ACC112 (cell line): ENCODE results near the gene CTIF.

Experiments
- H2AFZ ChIP-seq: fragments of 200-600 bp; sonication (generic); one replicate; pipeline ENCODE4 v1.6.0; 2017; ENCODE audit warnings: antibody characterized with exemption, low read length; ENCODE audit not compliant: unreplicated experiment
- H3K27ac ChIP-seq: fragments of 200-600 bp; sonication (generic); 2 replicates; pipeline ENCODE4 v1.5.1; 2014; ENCODE audit warnings: low read depth, mild to moderate bottlenecking, antibody characterized with exemption, low read length, moderate library complexity
- H3K27me3 ChIP-seq: fragments of 200-600 bp; sonication (generic); 2 replicates; pipeline ENCODE4 v1.6.1; 2014; ENCODE audit warnings: mild to moderate bottlenecking, antibody characterized with exemption, low read length, moderate library complexity, mixed read lengths; ENCODE audit not compliant: insufficient read depth
- H3K36me3 ChIP-seq: fragments of 200-600 bp; sonication (generic); 2 replicates; pipeline ENCODE4 v1.6.1; 2016; ENCODE audit warnings: mild to moderate bottlenecking, antibody characterized with exemption, low read length, moderate library complexity, mixed read lengths; ENCODE audit not compliant: insufficient read depth
- H3K4me1 ChIP-seq: fragments of 200-600 bp; sonication (generic); one replicate; pipeline ENCODE4 v1.6.1; 2016; ENCODE audit warnings: low read length, mixed read lengths; ENCODE audit not compliant: insufficient read depth, unreplicated experiment, control insufficient read depth
- H3K4me3 ChIP-seq: fragments of 200-600 bp; sonication (generic); 2 replicates; pipeline ENCODE4 v1.5.1; 2014; ENCODE audit warnings: mild to moderate bottlenecking, low read depth, low read length
- H3K79me2 ChIP-seq: fragments of 200-600 bp; sonication (generic); one replicate; pipeline ENCODE4 v1.6.0; 2016; ENCODE audit warnings: low read length; ENCODE audit not compliant: control insufficient read depth, unreplicated experiment, insufficient read depth

The CTIF gene

DNA sequence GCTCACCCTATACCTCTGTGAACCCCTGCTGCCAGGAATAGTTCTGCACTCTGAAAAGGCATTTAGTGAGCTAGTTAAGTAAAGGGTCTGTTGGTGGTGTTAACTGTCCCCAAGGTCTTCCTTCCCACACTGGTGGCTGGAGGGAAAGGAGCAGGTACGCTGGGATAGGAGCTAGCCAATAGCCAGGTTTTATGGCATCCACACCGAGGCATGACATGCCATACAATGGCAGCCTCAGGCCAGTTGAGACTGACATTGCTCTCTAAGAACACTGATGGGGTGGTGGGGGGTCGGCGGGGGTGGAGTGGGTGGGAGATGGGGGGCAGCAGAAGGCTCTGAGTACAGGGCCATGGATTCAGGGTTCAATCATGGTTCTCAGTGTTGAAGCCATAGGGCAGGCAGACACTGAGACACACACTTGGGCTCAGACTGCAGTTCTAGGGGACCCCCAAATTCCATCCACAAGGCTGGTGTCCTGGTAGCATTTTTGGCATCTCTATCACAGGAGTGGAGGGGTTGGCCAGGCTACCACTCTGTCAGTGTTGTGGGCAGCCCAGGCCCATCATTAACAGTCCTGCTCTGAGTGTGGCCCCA lies 136.0 kb downstream of the CTIF start:
- peaks cover 30% of the 10 kb centered on the region for H3K4me1 ChIP-seq

DNA sequence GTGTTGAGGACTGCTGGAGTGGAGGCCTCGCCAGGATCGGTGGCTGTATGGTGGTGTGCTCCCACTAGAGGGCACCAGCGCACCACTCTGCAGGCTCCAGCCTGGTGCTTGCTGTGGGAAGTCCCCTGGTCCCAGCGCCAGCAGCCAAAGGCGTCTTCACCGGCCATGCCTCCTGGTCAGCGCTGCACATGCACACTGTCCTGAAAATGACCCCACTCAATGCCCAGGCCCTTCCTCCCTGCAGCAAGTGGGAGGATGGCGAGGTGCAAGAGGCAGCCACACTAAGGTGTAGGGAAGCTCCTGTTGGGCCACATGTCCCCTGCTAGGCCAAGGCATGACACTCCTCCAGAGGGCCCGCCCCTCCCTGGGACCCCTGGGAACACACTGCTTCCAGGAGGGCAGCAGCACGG lies 136.5 kb downstream of the CTIF start:
- no peak overlapping the region for H3K27ac ChIP-seq
- H3K4me3 ChIP-seq: no peak overlapping the region
- peaks cover 14% of the 10 kb centered on the region for H3K36me3 ChIP-seq
- no peaks in the 10 kb centered on the region for H3K27me3 ChIP-seq
- H3K79me2 ChIP-seq: no peaks in the 10 kb centered on the region
- H2AFZ ChIP-seq: no peak overlapping the region
- peaks cover 30% of the 10 kb centered on the region for H3K4me1 ChIP-seq

More for the DNA sequence above, 136.0 kb downstream of the CTIF start:
- Histone ChIP-seq H3K27me3 (no peaks in the 10 kb centered on the region), H3K79me2 (no peaks in the 10 kb centered on the region), H3K36me3 (peaks cover 19% of the 10 kb centered on the region), H3K4me3 (no peak overlapping the region), H3K27ac (peak overlapping the region; percentile 40; the same call in 1 of the 2 replicates), H2AFZ (no peak overlapping the region)

DNA sequence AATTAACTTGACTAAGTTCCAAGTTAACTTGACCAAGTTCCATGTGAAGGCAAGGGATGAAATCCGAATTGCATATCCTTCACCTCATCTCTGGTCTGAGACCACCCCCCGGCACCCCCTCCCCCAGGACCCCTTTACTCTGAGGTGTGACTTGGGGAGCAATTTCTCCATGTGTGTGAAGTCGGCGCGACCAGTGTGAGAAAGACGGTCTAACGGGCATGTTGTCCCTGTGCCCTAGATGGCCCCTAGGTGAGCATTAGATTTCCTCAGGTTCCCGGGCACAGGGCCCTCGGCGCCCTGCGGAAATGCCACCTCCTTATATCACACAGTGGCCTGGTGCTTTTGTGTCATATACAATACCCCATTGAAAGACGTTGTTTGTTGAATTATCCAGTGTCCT lies 137.1 kb downstream of the CTIF start:
- peaks cover 9% of the 10 kb centered on the region for H3K36me3 ChIP-seq
- no peak overlapping the region for H3K4me3 ChIP-seq
- no peak overlapping the region for H2AFZ ChIP-seq

DNA sequence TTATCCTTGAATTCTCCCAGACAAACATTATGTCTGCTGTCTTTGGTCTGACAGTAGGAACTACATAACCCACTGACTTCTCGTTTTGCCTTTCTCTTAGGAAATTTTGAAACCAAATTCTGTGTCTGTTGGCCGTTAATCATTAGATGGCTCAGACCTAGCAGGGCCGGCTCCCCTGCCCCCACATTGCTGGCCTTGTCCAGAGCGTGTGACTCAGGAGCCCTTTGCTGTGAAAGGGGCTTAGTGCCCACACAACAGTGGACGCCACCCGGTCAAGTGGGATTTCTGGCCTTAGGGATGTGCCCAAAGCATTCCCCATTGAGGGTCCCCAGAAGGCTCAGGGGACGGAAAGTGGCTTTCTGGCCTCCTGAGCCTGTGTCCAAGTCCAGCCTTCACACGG lies 137.5 kb downstream of the CTIF start:
- Histone ChIP-seq H2AFZ (no peak overlapping the region), H3K27ac (no peak overlapping the region), H3K4me1 (peaks cover 30% of the 10 kb centered on the region), H3K4me3 (no peak overlapping the region), H3K79me2 (no peaks in the 10 kb centered on the region), H3K27me3 (no peaks in the 10 kb centered on the region), H3K36me3 (peaks cover 4% of the 10 kb centered on the region)

More for the DNA sequence above, 137.1 kb downstream of the CTIF start:
- Histone ChIP-seq H3K79me2 (no peaks in the 10 kb centered on the region), H3K27me3 (no peaks in the 10 kb centered on the region), H3K4me1 (peaks cover 30% of the 10 kb centered on the region), H3K27ac (no peak overlapping the region)

DNA sequence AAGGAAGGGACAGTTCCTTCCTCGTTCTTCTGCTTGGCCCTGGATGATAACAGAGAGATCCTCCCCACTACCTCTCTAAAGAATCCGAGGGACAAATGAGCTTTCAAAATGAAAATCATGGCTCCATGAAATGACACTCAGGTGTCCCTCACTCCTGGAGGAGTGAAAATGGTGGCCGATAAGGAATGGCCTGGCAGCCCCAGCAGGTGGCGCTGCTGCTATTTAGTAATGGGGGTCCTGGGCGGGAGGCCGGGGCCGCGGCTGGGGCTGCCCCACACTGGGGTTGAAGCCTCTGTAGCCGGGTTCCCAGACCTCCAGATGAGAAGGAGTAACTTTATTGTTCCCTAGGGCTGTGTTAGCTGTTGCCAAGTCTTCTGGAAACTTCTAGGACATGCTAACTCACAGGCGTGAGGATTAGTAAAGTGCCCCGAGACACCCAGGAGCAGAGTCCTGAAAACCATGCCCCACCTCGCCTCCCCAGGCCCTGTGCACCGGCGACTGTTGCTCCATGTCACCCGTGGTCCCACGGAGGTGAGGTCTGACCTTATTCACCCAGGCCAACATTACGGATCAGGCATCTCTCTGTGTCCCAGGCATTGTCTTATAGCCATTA lies 138.0 kb downstream of the CTIF start:
- H3K27ac ChIP-seq: no peak overlapping the region
- no peaks in the 10 kb centered on the region for H3K79me2 ChIP-seq
- no peak overlapping the region for H2AFZ ChIP-seq
- peaks cover 30% of the 10 kb centered on the region for H3K4me1 ChIP-seq
- no peaks in the 10 kb centered on the region for H3K27me3 ChIP-seq
- H3K4me3 ChIP-seq: no peak overlapping the region
- H3K36me3 ChIP-seq: no peaks in the 10 kb centered on the region

DNA sequence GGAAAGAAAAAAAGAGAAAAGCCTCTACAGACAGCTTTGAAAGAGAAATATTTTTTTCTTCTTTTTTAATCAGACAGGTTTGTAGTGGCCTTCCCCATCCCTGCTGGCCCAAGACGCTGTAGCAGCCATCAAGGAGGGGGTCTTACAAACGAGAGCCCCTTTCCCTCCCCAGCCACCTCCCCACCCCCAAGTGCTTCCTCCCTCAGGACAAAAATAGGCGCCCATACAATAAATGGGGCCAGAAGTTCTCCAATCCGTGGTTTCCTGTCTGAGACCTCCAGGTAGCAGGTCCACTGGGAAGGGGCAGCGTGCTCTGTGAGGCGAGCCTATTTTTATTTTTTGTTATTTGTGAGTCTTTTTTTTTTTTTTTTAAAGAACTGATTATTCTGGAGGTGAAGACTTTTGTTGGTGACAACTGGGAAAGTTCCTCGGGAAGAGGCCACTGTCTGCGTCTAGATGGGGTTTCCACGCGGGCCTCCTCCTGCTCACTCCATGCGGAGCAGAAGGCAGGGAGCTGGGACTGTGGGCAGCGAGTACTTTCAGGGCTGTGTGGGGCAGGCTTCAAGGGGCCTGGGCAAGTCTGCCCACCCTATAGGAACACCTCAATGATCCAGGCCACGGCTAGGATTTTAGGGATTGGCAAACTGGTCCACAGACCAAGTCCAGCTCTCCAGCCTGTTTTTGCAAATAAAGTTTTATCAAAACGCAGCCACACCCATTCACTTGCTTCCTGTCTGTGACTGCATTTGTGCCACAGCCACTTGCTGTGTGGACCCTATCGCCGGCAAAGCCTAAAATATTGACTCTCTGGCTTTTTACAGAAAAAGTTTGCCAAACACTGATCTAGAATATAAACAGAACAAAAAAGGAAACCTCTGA lies 139.6 kb downstream of the CTIF start:
- H3K4me3 ChIP-seq: no peak overlapping the region
- no peak overlapping the region for H3K27ac ChIP-seq
- no peak overlapping the region for H2AFZ ChIP-seq
- H3K36me3 ChIP-seq: no peaks in the 10 kb centered on the region
- no peaks in the 10 kb centered on the region for H3K79me2 ChIP-seq
- H3K4me1 ChIP-seq: peaks cover 29% of the 10 kb centered on the region
- H3K27me3 ChIP-seq: no peaks in the 10 kb centered on the region

DNA sequence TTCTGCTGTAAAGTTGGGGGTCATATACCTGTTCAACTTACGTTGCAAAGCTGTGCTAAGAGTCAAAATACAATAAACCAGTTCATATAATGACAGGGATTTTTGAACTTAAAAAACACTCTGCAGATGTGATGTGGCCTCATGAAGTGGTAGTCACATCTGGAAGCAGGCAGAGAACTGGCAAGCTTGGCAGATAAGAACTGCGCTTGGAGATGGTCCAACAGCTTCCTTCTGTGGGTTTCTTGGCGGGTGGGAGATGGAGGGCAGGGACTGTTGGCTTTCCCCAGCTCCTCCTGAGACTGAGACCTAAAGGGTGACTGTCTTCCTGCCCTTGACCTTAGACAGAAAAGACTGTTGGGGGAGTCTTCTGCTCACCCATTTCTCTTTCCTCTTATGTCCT lies 140.4 kb downstream of the CTIF start:
- Histone ChIP-seq H3K79me2 (no peaks in the 10 kb centered on the region), H2AFZ (no peak overlapping the region), H3K4me3 (no peak overlapping the region), H3K36me3 (no peaks in the 10 kb centered on the region), H3K27ac (no peak overlapping the region), H3K4me1 (peaks cover 22% of the 10 kb centered on the region), H3K27me3 (no peaks in the 10 kb centered on the region)

DNA sequence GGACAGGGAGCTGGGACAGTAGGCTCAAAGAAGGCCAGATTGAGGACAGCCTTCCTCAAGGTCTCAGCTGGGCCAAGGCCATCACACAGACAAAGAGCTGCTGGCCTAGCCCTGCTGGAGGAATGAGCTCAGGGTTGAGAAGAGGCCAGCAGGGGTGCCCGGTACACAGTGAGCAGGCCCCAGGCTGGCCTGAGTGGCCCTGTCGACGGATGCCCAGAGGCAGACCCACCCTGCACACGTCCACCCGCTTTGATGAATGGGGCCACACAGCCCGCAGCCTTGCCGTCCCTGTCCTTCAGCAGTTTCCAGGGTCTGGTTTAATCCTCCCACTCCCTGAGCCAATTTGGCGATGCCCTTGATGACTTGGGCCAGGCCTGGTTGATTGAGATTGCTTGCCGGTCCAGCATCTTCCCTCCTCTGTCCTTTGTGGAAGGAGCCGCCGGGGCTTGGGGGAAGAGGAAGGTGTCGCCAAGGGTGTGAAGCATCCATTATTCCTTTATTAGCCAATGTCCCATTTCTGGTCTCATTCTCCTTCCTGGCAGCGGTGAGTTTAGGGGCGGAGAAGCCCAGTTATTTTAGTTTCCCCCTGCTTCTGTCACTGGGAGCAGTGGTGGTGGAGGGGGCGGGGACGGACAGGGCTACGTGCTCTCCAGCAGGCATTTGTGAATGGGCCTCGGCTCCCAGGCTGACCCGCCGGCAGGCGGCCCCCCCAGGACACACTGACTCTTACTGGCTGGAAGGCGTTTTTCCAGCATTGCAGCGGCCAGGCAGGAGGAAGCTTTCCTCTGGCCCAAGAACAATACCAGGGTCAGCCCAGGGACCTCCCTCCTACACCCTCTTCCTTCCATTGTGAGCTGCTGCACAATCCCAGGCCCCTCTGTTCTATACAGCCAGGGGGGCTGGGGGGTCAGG lies 141.8 kb downstream of the CTIF start:
- Histone ChIP-seq H3K36me3 (no peaks in the 10 kb centered on the region), H2AFZ (no peak overlapping the region), H3K4me3 (no peak overlapping the region), H3K79me2 (no peaks in the 10 kb centered on the region), H3K4me1 (peaks cover 13% of the 10 kb centered on the region), H3K27me3 (no peaks in the 10 kb centered on the region), H3K27ac (no peak overlapping the region)

DNA sequence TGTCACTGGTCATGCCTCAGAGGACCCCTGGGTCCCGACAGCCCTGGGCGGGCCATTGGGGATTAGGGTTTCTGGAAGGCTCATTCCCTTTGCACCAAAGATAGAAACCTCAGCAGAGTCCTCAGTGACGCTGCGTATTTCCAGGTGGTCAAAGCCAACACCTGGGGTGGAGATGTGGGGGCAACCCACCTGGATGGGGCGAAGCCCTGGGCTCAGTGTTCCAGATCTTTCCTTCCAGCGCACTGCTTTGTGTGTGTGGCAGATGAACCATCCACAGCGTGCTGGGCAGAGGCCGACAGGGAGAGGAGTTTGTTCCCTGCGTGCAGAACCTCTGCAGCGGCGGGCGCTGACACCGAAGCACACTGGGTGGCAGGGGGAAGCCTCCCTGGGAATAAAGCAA lies 143.9 kb downstream of the CTIF start:
- Histone ChIP-seq H3K27me3 (no peaks in the 10 kb centered on the region), H3K4me3 (no peak overlapping the region), H3K4me1 (no peaks in the 10 kb centered on the region), H3K27ac (no peak overlapping the region), H2AFZ (no peak overlapping the region), H3K79me2 (no peaks in the 10 kb centered on the region), H3K36me3 (no peaks in the 10 kb centered on the region)

DNA sequence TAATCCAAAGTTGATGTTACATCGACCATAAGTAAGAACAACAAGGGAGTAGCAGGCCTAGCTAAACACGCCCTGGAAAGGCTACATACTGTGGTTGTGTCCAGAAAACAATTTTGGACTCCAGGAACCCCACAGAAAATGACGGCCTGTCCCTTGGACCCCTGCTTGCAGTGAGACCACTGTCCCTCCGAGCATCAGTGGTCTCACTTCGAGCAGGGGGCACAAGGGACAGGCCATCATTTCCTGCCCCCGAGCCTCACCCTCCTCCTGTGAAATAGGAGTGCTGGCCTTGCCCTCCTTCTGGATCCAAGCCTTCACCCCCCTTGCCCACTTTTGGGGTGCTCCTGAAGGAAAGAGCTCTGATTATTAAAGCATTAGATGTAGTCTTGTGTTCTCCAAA lies 144.4 kb downstream of the CTIF start:
- H3K27ac ChIP-seq: no peak overlapping the region
- H2AFZ ChIP-seq: no peak overlapping the region
- no peaks in the 10 kb centered on the region for H3K79me2 ChIP-seq
- no peaks in the 10 kb centered on the region for H3K4me1 ChIP-seq
- H3K4me3 ChIP-seq: no peak overlapping the region
- H3K36me3 ChIP-seq: no peaks in the 10 kb centered on the region
- no peaks in the 10 kb centered on the region for H3K27me3 ChIP-seq
